Limb (tissue), 2 donors: Measurements from ENCODE around the gene BAZ1A.
"Not testable (repeated sequence)": the region's sequence is repeated elsewhere in the genome, so short reads cannot be mapped to it uniquely, and the experiment has no call there.

Experiments used
- DNase-seq, 2 donors: peaks; one replicate each; pipeline ENCODE4 v3.0.0-alpha.2; 2016; ENCODE audit errors: extremely low spot score in 2 of 2

Gene BAZ1A

DNA sequence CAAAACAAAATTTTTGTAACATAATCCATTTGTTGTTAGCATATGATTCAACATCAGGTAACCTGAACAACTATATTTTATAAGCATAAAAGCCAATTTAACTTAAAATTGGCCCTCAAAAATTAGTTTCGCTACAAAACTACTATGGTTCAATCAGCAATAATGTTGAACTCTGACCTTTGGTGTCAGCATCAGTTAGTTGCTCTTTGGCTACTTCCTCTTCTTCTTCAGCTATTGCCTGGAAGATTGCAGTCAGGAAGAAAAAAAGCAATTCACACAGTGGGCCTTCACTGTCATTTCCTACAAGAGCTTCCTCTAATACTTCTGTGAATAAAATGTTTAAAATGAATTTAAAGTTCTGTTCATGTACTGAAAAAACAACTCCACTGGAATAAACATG lies 82.6 kb downstream of the BAZ1A start:
- no peak for DNase-seq

DNA sequence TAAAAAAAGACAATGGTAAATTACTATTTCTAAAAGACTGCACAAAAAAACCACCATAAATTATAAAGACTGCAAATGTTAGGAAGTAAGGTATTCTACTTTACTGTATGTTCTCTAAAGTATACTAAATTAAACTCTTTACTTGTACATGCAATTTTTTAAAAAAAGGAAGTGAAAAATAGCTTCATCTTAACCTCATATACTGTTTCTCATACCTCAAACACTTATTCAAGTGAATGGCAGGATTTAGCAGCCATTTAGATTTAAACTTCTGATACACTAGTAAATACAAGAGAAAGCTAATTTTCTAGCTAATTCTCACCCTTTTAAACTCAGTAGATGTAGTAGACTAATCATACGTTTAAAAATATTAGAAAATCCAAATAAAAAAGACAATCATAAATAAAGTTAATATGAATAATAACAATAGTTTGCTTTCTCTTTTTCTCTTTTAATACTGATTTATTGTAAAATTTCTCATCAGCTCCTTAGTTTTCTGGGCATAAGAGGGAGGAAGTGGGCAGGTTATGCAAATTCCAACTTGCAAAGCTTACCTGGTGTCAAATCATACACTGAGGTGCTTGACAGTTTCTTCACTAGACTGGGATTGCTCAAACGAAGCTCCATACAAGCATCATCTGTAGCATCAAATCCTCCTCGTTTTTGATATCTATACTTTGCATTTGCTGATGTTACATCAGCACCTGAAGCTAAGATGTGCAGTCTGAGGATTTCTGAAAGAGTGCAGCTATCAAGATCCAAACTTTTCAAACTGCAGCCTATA lies 89.7 kb downstream of the BAZ1A start:
- no peak for DNase-seq

DNA sequence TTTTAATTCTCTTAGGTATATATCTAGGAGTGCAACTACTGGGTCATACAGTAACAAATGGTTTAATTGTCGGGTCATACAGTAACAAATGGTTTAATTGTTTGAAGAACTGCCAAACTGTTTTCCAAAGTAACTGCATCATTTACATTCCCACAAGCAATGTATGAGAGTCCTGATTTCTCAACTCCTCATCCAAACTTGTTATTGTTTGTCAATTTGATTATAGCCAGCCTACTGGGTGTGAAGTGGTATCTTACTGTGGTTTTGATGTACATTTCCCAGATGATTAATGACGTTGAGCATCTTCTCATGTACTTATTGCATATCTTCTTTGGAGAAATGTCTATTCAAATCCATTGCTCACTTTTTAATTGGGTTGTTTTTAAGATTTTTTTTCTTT lies 93.1 kb downstream of the BAZ1A start:
- no peak for DNase-seq

DNA sequence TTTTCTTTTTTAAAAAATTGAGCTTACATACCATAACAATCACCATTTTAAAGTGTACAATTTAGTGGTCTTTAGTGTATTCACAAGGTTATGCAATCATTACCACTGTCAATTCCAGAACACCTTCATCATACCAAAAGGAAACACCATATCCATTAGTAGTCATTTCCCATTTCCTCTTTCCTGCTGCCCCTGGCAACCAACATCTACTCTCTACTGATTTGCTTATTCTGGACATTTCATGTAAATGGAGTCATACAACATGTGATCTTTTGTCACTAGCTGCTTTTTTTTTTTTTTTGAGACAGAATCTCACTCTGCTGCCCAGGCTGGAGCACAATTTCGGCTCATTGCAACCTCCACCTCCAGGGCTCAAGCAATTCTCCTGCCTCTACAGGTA lies 93.9 kb downstream of the BAZ1A start:
- DNase-seq = no peak

DNA sequence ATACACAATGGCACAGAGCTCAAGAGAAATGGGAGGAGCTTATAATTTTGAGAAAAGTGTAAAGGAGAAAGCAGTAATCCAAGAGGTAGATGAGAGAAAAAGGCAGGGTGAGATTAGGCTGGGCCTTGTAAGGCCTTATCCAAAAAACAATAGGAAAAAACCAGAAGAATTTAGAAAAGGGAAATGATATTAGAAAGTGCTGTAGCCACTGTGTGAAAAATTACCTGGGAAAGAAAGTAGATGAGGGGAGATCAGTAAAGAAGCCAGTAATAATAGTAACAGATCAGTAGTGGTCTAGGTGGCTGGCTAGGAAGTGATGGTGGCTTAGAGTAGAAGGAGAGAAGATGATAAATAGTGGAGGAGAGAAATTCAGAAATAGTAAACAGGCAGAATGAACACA lies 94.5 kb downstream of the BAZ1A start:
- DNase-seq = no peak

DNA sequence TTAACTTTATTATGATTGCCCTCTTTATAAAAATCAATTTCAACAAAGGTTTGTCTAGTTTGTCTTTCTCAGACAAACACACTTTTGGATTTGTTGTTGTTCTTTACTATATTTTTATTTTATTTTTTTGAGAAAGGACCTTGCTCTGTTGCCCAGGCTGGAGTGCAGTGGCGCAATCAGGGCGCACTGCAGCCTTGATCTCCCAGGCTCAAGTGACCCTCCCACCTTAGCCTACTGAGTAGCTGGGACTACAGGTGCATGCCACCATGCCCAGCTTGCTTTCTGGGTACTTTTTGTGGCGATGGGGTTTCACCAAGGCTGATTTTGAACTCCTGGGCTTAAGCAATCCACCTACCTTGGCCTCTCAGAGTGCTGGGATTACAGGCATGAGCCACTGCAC lies 96.4 kb downstream of the BAZ1A start:
- no peak for DNase-seq

DNA sequence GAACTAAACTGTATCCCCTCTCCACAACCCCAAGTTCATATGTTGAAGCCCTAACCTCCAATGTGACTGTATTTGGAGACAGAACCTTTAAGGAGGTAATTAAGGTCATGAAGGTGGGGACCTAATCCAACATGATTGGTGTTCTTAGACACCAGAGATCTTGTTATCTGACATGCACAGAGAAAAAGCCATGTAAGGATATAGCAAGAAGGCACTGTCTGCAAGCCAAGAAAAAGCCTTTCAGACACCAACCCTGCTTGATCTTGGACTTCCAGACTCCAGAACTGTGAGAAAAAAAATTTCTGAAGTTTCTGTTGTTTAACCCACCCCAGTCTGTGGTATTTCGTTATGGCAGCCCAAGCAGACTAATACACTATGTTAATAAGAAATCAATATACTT lies 98.5 kb downstream of the BAZ1A start:
- no peak for DNase-seq

DNA sequence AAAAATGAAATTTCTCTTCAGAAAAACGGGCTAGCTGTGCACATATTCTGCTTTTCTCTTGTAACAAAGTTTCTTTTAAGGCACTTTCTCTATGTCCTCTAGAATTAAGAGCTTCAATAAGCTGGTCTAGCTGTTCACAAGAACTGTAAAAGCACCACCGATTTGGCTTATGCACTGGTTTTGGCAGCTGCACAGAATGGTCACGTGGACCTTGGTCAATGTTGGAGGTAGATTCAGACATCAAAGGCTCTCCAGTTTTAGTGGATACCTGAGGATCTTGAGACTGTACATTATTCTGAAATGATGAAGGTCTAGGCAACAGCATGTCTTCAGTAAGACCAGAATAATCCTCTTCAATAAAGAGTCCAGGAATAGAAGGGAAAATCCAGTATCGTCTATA lies 99.2 kb downstream of the BAZ1A start:
- DNase-seq = no peak

DNA sequence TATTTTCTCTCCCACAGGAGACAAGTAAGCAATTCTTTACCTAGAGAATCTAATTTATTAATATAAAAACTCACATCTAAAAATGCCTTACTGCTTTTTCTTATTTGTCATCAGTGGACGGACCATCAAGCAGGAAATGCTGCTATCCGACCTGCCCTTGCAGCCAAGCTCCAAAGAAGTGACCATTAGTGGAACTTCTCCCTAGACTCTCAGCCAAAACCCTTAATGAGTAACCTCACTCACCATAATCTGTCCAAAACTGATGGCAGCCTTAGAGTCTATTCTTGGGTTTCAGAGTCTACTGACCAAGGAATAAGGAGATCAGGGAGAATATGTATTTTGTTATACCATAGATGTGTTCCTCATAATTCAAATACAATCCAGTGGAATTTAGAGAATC lies 99.8 kb downstream of the BAZ1A start:
- no peak for DNase-seq

DNA sequence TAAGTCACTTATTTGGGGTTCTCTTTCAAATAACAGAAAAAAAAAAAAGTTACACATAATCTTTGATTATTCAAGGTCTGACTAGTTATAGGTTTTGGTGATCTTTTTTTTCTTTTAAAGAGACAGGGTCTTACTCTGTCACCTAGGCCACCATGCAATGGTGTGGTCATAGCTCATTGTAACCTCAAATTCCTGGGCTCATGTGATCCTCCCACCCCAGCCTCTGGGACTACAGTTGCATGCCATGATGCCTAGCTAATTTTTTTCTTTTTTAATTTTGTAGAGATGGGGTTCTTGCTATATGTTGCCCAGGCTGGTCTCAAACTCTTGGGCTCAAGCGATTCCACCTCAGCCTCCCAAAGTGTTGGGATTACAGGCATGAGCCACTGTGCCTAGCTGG lies 104.3 kb downstream of the BAZ1A start:
- no peak for DNase-seq

DNA sequence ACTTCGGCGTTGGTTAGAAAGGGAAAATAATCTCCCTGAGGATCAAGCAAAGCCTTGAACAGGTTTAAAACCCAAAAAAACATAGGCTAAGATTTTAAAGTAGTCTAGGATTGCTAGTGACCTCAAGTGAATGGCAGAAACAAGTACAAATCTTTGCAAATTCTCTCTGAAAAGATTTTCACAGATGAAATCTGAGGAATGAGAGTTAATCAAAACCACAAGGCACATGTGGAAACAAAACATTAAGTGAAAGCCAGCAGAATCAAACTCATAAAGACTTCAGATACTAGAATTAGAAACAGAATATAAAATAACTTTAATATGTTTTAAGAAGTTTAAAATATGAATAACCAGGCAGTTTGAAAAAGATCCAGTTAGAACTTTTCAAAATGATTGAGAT lies 108.6 kb downstream of the BAZ1A start:
- peak in 1 of 2 donors; percentile 38 for DNase-seq

DNA sequence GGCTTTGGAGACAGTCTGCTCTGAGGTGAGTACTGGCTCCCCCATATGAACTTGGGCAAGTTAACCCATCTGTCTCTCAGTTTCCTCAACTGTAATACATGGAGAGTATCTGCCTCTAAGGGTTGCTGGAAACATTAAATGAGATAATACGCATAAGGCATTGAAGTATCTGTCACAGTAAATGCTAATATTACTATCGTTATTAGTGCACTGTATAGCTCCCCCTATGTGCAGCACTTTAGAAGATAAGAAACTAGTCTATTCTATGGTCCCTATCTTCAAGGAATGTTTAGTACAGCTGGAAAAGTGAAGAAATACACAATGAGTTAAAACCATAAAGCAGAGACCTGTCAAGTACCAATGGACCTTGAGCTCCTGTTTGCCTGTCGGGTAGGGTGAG lies 109.1 kb downstream of the BAZ1A start:
- DNase-seq = no peak

DNA sequence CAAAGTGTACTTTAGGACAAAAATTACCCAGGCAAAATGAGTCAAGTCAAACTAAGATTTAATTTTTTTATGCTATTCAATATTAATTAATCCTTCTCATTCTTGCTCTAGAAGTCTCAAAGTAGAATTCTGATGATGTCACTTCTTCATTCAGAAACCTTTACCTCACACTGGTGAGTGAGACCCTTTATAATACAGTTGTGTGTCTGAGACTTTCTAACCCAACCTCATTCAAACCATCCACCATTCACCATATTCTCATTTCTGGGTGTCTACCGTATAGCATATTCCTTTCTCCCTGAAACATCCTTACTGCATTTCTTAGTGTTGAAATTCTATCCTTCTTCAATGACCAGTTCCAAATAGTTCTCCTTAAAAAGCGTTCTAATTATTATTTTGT lies 119.9 kb downstream of the BAZ1A start:
- DNase-seq = no peak

DNA sequence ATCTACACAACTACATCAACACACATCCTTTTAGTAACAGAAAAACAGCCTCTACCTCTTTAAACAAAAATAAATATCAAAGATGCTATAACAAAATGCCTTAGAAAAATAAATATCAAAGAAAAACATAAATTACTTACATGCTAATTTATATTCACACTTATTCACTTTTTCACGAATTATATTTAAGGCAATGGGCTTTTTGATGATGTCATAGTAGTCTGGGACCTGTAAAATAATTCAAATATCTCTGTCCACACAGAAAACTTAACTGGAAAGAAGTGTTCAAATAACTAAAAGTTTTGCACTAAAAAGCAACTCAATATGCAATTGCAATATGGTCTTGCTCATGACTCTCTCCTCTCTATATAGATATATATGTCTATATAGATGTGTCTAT lies 120.5 kb downstream of the BAZ1A start:
- DNase-seq = no peak

DNA sequence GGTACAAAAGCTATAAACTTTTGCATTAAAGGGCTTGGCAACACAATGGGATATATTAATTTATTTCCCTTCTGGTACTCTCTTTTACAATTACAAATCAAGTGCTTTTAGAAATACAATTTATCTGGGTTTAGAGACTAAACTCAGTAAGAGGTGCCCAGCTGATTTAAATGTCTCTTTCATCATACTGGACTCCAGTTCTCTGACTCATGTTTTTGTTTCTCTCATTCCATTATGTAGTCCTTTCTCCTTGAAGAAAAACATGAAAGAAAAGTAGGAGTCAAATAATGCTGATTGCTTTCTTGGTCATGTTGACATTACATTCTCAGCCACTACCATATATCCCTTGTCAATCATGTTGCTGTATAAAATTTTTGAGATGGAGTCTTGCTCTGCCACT lies 124.5 kb downstream of the BAZ1A start:
- DNase-seq = no peak

DNA sequence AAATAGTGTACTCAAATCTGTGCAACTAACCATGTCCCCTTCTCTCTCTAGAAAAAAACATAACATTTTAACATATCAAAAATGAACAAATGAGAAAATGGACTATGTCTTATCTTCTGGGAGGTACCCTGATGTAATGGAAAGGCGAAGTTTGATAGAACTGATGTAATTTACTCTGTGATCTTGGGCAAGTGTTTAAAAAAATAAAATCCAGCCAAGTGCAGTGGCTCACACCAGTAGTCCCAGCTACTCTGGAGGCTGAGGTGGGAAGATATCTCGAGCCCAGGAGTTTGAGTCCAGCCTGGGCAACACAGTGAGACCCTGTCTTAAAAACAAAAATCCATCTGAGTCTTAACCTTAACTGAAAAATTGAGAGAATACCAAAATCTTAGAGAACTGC lies 124.9 kb downstream of the BAZ1A start:
- no peak for DNase-seq

DNA sequence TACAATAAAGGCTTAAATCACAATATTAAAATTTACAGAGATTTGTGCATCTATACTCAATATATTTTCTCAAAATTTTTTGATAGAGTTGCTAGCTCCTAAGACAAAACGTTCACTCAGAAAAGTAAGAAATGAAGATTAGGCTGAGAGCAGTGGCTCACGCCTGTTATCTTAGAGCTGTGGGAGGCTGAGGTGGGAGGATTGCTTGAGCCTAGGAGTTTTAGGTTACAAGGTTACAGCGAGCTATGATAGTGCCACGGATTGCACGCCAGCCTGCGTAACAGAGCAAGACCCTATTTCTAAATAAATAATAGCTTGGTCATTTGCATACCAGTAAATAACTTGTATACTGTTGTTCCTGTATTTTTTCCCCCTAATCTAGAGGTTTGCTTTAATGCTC lies 125.8 kb downstream of the BAZ1A start:
- DNase-seq = no peak

DNA sequence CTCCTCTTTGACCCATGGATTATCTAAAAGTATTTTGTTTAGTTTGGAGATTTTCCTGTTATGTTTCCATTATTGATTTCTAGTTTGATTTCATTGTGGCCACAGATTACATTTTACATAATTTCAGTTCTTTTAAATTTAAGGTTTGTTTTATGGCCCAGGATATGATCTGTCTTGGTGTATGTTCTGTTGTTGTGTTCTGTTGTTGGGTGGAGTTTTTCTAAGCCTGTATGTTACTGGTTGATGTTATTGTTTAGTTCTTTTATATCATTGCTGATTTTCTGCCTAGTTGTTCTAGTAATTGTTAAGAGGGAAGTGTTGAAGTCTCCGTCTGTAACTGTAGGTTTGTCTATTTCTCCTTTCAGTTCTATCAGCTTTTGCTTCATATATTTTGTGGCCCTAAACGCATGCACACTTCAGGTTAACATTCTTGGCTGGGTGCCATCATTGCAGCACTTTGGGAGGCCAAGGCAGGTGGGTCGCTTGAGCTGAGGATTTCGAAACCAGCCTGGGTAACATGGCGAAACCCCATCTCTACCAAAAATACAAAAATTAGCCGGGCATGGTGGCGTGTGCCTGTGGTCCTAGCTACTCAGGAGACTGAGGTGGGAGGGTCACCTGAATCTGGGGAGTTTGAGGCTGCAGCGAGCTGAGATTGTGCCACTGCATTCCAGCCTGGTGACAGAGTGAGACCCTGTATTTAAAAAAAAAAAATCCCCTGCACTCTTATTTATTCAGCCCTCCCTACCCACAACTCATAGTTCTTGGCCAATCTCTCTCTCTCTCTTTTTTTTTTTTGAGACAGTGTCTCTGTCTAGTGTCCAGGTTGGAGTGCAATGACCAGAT lies 132.7 kb downstream of the BAZ1A start:
- no peak for DNase-seq

DNA sequence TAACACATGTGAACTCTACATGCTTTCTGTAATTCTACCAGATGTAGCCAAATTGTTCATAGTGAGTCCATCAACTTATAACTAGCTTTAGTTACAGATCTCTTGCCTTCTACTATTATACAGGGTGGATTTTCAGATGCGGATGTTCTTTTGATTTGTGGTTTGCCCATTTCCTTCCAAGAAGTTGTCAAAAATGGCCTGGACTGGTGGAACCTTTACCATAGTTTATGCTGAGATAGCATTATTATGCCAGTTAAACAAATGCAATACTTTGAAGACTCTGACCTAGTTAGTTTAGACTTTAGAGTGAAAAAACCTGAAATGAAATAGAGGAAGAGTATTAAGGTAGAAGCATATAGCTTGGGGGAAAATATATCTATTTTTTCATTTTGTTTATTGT lies 133.3 kb downstream of the BAZ1A start:
- no peak for DNase-seq

DNA sequence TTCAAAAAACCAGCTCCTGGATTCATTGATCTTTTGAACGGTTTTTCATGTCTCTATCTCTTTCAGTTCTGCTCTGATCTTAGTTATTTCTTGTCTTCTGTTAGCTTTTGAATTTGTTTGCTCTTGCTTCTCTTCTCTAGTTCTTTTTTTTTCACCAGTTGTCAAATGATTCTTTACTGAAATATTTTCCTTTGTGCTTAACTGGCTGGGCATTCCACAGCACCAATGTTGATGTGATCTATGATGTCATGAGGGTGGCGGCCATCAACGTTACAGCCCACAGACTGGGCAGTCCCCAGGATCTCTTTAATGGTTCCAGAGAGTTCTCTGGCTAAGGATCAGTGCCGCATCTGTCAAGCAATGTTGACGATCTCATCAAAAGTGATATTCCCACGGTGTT lies 135.0 kb downstream of the BAZ1A start:
- DNase-seq = not testable (repeated sequence)

DNA sequence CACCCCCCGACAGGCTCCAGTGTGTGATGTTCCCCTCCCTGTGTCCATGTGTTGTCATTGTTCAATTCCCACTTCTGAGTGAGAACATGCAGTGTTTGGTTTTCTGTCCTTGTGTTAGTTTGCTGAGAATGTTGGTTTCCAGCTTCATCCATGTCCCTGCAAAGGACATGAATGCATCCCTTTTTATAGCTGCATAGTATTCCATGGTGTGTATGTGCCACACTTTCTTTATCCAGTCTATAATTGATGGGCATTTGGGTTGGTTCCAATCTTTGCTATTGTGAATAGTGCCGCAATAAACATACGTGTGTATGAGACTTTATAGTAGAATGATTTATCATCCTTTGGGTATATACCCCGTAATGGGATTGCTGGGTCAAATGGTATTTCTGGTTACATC lies 138.1 kb downstream of the BAZ1A start:
- not testable (repeated sequence) for DNase-seq

DNA sequence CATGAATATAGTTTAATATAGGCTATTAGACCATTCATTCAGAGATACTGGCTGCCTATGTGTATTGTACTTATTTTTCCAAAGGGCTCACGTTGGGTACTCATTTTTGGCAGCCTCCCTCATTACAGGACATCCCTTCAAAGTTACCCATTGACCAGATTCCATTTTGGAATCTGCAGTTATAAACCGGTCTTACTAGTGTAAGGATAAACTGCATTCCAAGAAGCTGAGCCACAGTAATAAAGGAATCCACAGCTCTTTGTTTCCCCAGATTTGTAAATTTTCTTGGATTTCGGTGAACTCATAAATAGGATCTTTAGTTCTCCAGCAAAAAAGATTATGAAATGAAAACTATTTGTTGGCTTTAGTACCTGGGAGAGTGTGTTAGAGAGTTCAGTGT lies 141.9 kb downstream of the BAZ1A start:
- DNase-seq = no peak

DNA sequence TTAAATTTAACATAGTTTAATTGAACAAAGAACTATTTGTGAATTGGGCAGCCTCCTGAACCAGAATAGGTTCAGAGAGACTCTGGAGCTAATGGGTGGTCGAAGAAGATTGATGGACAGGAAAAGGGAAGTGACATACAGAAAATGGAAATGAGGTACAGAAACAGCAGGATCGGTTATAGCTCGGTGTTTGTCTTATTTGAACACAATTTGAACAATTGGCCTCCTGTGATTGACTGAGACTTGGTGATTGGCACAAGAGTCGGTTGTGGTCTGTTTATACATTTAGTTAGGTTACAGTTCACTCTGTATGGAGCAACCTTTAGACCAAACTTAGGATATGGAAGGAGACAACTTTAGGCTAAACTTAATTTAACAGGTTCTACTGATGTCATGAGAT lies 142.4 kb downstream of the BAZ1A start:
- DNase-seq = no peak
